ENCODE results near the gene GRPEL1. TPM values are rescaled to one million over a fixed set of nuclear protein-coding genes. Genes with fewer than 3 reads are reported as not detected.
A peak's percentile ranks its signal among the peaks of the same experiment; 100 is the strongest.

Gene GRPEL1
- total RNA-seq, 2 donors from 2014 or later, result 29.5 to 36.0 TPM

DNA sequence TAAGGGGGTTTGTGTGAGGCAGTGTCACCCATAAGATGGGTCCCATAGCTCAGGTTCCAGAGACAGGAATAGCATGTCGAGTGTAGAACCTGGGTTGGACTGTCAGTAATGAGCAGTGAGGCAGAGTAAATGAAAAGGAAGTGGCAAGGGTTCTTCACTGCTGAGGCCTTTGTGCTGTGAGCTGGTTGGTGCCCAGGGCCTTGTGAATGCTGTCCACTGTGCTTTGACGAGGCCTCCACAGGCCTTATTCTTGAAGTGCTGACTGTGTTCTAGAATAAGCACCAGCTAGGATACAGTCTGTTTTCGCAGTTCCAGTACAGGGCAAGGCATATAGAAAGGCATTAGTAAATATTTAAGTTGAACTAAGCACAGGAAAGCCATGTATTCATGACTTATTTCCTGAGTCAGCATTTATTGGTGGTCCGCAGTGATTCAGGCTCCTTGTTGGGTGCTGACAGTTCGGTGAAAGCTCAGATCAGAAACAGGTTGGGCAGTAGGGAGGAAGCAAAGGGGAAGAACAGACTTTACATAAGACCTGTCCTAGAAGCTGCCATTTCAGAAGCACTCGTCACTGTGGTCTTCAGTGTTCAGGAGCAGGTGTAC, 50.3 kb downstream of the GRPEL1 start:
- intact Hi-C loops (cut with DNase I, micrococcal nuclease), result no loop called here
- ATAC-seq (no peak), DNase-seq (no peak)

DNA sequence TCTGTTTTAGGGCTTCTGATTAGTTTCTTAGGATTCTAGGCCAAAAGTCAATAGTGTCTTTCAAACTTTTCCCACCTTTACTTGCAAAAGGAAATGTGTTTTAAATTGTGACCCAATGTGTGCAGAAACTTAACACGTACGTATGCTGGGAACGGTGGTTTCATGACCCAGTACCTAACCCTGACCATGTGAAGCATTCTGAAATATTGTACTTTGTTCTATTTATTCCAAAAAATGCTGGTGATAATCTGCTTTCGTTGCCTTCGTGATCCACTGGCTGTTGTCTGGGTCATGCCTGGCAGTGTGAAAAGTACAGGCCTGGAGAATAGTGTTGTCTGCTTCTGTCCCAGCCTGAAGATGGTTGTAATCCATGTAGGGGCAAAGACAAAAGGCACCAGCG, 51.4 kb downstream of the GRPEL1 start:
- intact Hi-C loops (cut with DNase I, micrococcal nuclease), result no loop called here

DNA sequence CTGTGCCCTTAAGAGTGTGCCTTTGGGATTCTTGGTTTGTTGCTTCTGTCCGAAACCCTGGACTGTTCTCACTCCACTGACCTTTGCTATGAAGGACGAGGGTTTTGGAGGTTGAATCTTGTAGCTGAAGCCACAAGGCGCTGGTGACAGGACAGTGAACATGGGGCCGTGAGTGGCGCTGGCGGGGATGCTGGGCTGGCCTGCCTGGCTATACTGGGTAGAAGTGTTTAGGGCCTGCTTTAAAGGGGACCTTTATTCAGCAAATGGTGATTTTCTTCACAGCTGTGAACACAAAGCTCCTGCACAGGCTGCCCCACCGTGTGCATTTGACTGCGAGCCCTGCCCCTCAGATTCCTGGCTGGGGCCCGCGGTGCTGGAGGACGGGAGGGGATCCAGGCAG, 51.8 kb downstream of the GRPEL1 start:
- no peak for ATAC-seq
- intact Hi-C loops (cut with DNase I, micrococcal nuclease), result no loop called here
- no peak for DNase-seq

More for the DNA sequence above, 51.4 kb downstream of the GRPEL1 start:
- no peak for ATAC-seq
- DNase-seq, result no peak

GRCh38 chr4:7015383-7016035, 52.4 kb downstream of the GRPEL1 start:
- intact Hi-C loops (cut with DNase I, micrococcal nuclease), result no loop called here
- no peak for DNase-seq
- ATAC-seq, result peak; percentile 7

DNA sequence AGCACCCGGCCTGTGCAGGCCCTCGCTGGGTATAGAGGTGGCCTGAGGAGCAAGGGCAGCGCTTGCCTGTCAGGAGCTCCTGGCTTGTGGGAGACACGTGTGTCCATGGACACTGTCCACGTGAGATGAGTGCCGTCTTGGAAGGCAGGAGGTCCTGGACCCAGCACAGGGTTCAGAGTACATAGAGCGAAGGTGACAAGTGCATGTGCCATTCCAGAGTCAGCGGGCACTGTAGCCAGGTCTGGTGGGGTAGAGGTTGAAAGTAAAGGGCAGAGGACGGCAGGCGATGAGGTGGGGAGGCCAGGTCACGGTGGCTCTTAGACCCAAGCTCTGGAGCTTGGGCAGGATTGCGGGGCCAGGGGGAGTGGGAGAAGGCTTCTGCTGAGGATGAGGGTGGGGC, 53.0 kb downstream of the GRPEL1 start:
- DNase-seq (no peak), ATAC-seq (no peak)
- intact Hi-C loops (cut with DNase I, micrococcal nuclease), result no loop called here

DNA sequence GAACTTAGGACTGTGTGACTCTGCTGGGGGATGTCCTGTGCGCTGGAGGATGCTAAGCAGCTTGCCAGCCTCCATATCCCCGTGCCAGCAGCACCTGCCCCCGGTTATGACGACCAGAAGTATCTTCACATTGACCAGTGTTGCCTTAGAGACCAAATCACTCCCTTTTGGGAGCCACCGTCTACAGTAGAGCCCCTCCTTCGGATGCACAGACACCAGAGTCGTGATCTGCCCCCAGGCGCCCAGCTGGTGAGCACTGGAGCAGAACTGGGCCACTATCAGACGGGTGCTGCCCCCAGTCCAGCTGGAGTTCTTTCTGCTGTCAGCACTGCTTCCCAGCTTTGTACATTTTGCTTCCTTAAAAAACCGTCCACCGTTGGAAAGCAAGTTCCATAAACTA, 54.7 kb downstream of the GRPEL1 start:
- intact Hi-C loops (cut with DNase I, micrococcal nuclease), result no loop called here
- ATAC-seq, result no peak
- DNase-seq, result no peak

- DNase-seq, result no peak
- intact Hi-C loops (cut with DNase I, micrococcal nuclease), result no loop called here
- ATAC-seq, result no peak
Observed at GRCh38 chr4:7009564-7009963, 58.3 kb downstream of the GRPEL1 start.

Other genes starting within 250 kb of the GRPEL1 start
- gene TBC1D14, start 158.2 kb downstream of the GRPEL1 start, total RNA-seq, result 10 to 100 TPM; 53.1 to 56.6 TPM
- gene TADA2B, start 24.7 kb downstream of the GRPEL1 start, total RNA-seq, result 10 to 100 TPM; 30.0 to 34.6 TPM
- gene SORCS2, start 124.5 kb upstream of the GRPEL1 start, total RNA-seq, result under 1 TPM; 0.21 to 0.92 TPM